WTC11 (cell line): ENCODE measurements around the gene LMBR1. TPM values are rescaled to one million over a fixed set of nuclear protein-coding genes. Genes with fewer than 3 reads are reported as not detected.

Experiments used
- ATAC-seq: fragments of 200-7000 bp; cut with Tn5 transposase; 2 replicates; pipeline ENCODE4 v1.10.0; 2021; ENCODE audit warnings: mild to moderate bottlenecking, moderate library complexity
- CTCF ChIA-PET: fragments of 300-600 bp; sonication (Branson Sonifier 250); formaldehyde crosslinking; loops from one replicate; lab custom pipeline; 2021; ENCODE audit warnings: antibody characterized with exemption; lab: Charles Lee
- POLR2A ChIA-PET: fragments of 350-600 bp; sonication (Branson Sonifier 250); formaldehyde crosslinking; loops from one replicate; lab custom pipeline; 2021; ENCODE audit warnings: antibody characterized with exemption; lab: Charles Lee
- DNase-seq: peaks from one replicate; pipeline ENCODE4 v3.0.0; 2021; ENCODE audit warnings: low spot score
- H3K27ac Mint-ChIP-seq: 2 replicates; pipeline ENCODE4 v1.8.0; 2021; ENCODE audit warnings: mixed read lengths
- H3K27me3 Mint-ChIP-seq: 2 replicates; pipeline ENCODE4 v1.8.0; 2021; ENCODE audit warnings: low read depth, mild to moderate bottlenecking, moderate library complexity, mixed read lengths
- H3K36me3 Mint-ChIP-seq: 2 replicates; pipeline ENCODE4 v1.8.0; 2021; ENCODE audit warnings: mixed read lengths
- H3K4me1 Mint-ChIP-seq: 2 replicates; pipeline ENCODE4 v1.8.0; 2022; ENCODE audit warnings: mixed read lengths
- H3K4me3 Mint-ChIP-seq: 2 replicates; pipeline ENCODE4 v1.8.0; 2021; ENCODE audit warnings: mild to moderate bottlenecking, moderate library complexity, mixed read lengths
- H3K9me3 Mint-ChIP-seq: 2 replicates; pipeline ENCODE4 v1.8.0; 2021; ENCODE audit warnings: mixed read lengths
- ATF2 ChIP-seq: sonication (generic); formaldehyde crosslinking; IDR thresholded peaks from 2 replicates; pipeline ENCODE4 v1.8.1; 2022; ENCODE audit warnings: low read depth, missing genetic modification reagents, borderline replicate concordance
- CBFB ChIP-seq: sonication (generic); formaldehyde crosslinking; IDR thresholded peaks from 2 replicates; pipeline ENCODE4 v1.8.1; 2022; ENCODE audit warnings: mild to moderate bottlenecking, low read depth, missing genetic modification reagents
- CDX4 ChIP-seq: fragments of 250-450 bp; sonication (Bioruptor Pico); IDR thresholded peaks from 2 replicates; pipeline ENCODE4 v1.9.0; 2021; ENCODE audit warnings: moderate library complexity, mild to moderate bottlenecking, inconsistent platforms, borderline replicate concordance
- E2F4 ChIP-seq: sonication (generic); formaldehyde crosslinking; IDR thresholded peaks from 2 replicates; pipeline ENCODE4 v1.8.1; 2022; ENCODE audit warnings: low read depth, mild to moderate bottlenecking, moderate library complexity, missing genetic modification reagents, borderline replicate concordance
- ERG ChIP-seq: fragments of 250-450 bp; sonication (Bioruptor Pico); IDR thresholded peaks from 2 replicates; pipeline ENCODE4 v1.8.0; 2021; ENCODE audit warnings: mild to moderate bottlenecking
- FOXJ3 ChIP-seq: sonication (generic); formaldehyde crosslinking; IDR thresholded peaks from 2 replicates; pipeline ENCODE4 v1.9.0; 2021; ENCODE audit warnings: missing genetic modification reagents, mild to moderate bottlenecking, borderline replicate concordance
- FOXK1 ChIP-seq: sonication (generic); formaldehyde crosslinking; IDR thresholded peaks from 2 replicates; pipeline ENCODE4 v1.8.0; 2022; ENCODE audit warnings: mild to moderate bottlenecking, moderate library complexity, missing genetic modification reagents
- NR2C2 ChIP-seq: sonication (generic); formaldehyde crosslinking; IDR thresholded peaks from 2 replicates; pipeline ENCODE4 v1.8.0; 2022; ENCODE audit warnings: mild to moderate bottlenecking, missing genetic modification reagents
- OVOL2 ChIP-seq: fragments of 250-450 bp; sonication (Bioruptor Pico); IDR thresholded peaks from 2 replicates; pipeline ENCODE4 v1.9.0; 2021; ENCODE audit warnings: mild to moderate bottlenecking, borderline replicate concordance
- PREB ChIP-seq: sonication (generic); formaldehyde crosslinking; IDR thresholded peaks from 2 replicates; pipeline ENCODE4 v1.8.1; 2022; ENCODE audit warnings: mild to moderate bottlenecking, missing genetic modification reagents, moderate library complexity, borderline replicate concordance
- PRRX2 ChIP-seq: fragments of 250-450 bp; sonication (Bioruptor Pico); IDR thresholded peaks from 2 replicates; pipeline ENCODE4 v1.8.0; 2021; ENCODE audit warnings: mild to moderate bottlenecking
- USF1 ChIP-seq: sonication (generic); formaldehyde crosslinking; IDR thresholded peaks from 2 replicates; pipeline ENCODE4 v1.8.0; 2022; ENCODE audit warnings: mild to moderate bottlenecking, missing genetic modification reagents
- USF2 ChIP-seq: sonication (generic); formaldehyde crosslinking; IDR thresholded peaks from 2 replicates; pipeline ENCODE4 v1.8.1; 2023; ENCODE audit warnings: mild to moderate bottlenecking, missing genetic modification reagents, moderate library complexity
- ZBTB21 ChIP-seq: sonication (generic); formaldehyde crosslinking; IDR thresholded peaks from 2 replicates; pipeline ENCODE4 v1.8.1; 2023; ENCODE audit warnings: mild to moderate bottlenecking, missing genetic modification reagents, borderline replicate concordance
- ZNF512 ChIP-seq: sonication (generic); formaldehyde crosslinking; IDR thresholded peaks from 2 replicates; pipeline ENCODE4 v1.8.1; 2022; ENCODE audit warnings: missing genetic modification reagents, borderline replicate concordance
- total RNA-seq: library from RNA; stranded (reverse); gene quantifications from 3 replicates; pipeline ENCODE4 v1.2.3, GENCODE V29; 2021

LMBR1 gene
- total RNA-seq, 1 experiment from 2014 or later, result 55.6 TPM

GRCh38 chr7:156725936-156726335 lies 167.0 kb downstream of the LMBR1 start:
- no peaks in the 10 kb centered on the region for H3K36me3 Mint-ChIP-seq
- peaks cover 6% of the 10 kb centered on the region for H3K4me1 Mint-ChIP-seq
- no peaks in the 10 kb centered on the region for H3K9me3 Mint-ChIP-seq
- ChIA-PET POLR2A (no interaction called here), CTCF (interaction anchor here (1.0 to 1.1 kb wide), 2 partner anchors 27 to 76 kb away, joined by 4 read pairs; no protein-coding TSS in a partner anchor)
- no peak overlapping the region for H3K4me3 Mint-ChIP-seq
- no peaks in the 10 kb centered on the region for H3K27me3 Mint-ChIP-seq
- TF ChIP-seq OVOL2 (no peak), CBFB (CRISPR knock-in tag) (no peak), NR2C2 (no peak)
- TF ChIP-seq, all 79 proteins: peak for 0
- ATAC-seq, result no peak
- DNase-seq, result no peak
- no peak overlapping the region for H3K27ac Mint-ChIP-seq

GRCh38 chr7:156725073-156725472 lies 167.9 kb downstream of the LMBR1 start:
- H3K36me3 Mint-ChIP-seq, result no peaks in the 10 kb centered on the region
- DNase-seq, result no peak
- H3K4me1 Mint-ChIP-seq, result peaks cover 6% of the 10 kb centered on the region
- no peak for TF ChIP-seq E2F4
- TF ChIP-seq ERG (CRISPR knock-in tag), result no peak
- TF ChIP-seq CDX4 (CRISPR knock-in tag), result no peak
- ChIA-PET POLR2A (no interaction called here), CTCF (interaction anchor here (1.1 kb wide), 1 partner anchor 75 kb away, joined by 4 read pairs; no protein-coding TSS in a partner anchor)
- H3K9me3 Mint-ChIP-seq, result no peaks in the 10 kb centered on the region
- no peaks in the 10 kb centered on the region for H3K27me3 Mint-ChIP-seq
- ATAC-seq, result no peak
- H3K4me3 Mint-ChIP-seq, result no peak overlapping the region
- H3K27ac Mint-ChIP-seq, result peak overlapping the region; percentile 77

- H3K36me3 Mint-ChIP-seq, result peaks cover 6% of the 10 kb centered on the region; the same call in 1 of the 2 replicates
- no peaks in the 10 kb centered on the region for H3K27me3 Mint-ChIP-seq
- peaks cover 6% of the 10 kb centered on the region for H3K4me1 Mint-ChIP-seq
- H3K27ac Mint-ChIP-seq, result no peak overlapping the region
- ATAC-seq, result no peak
- ChIA-PET POLR2A (no interaction called here), CTCF (interaction anchor here (0.7 kb wide), 1 partner anchor 1123 kb away, joined by 3 read pairs; no protein-coding TSS in a partner anchor)
- no peaks in the 10 kb centered on the region for H3K9me3 Mint-ChIP-seq
- no peak for TF ChIP-seq ATF2 (CRISPR knock-in tag)
- TF ChIP-seq ZBTB21 (CRISPR knock-in tag), result no peak
- TF ChIP-seq FOXJ3, result no peak
- no peak for TF ChIP-seq USF2 (CRISPR knock-in tag)
- no peak for TF ChIP-seq CBFB (CRISPR knock-in tag)
- no peak for TF ChIP-seq PRRX2 (CRISPR knock-in tag)
- TF ChIP-seq ZNF512 (CRISPR knock-in tag), result no peak
- no peak for TF ChIP-seq FOXK1 (CRISPR knock-in tag)
- no peak for TF ChIP-seq PREB (CRISPR knock-in tag)
- no peak for TF ChIP-seq USF1
- TF ChIP-seq NR2C2, result no peak
- TF ChIP-seq, all 79 proteins: peak for 0
- DNase-seq, result no peak
- no peak overlapping the region for H3K4me3 Mint-ChIP-seq
These were observed 170.7 kb downstream of the LMBR1 start for GRCh38 chr7:156722043-156722826.
